Metanephros (tissue), 2 donors: Measurements from ENCODE around the gene HTR2B. TPM values are rescaled to one million over a fixed set of nuclear protein-coding genes. Genes with fewer than 3 reads are reported as not detected.

Experiments used
- small RNA-seq: library from RNA; depleted of rRNA; stranded (forward); fragments of <200 nt; gene quantifications from one replicate; pipeline ENCODE3, GENCODE V24; 2014; ENCODE audit warnings: low replicate concordance
- total RNA-seq: library from RNA; depleted of rRNA; stranded (reverse); fragments of >200 nt; gene quantifications from one replicate; pipeline ENCODE4 v1.2.3, GENCODE V29; 2014

Gene HTR2B
- total RNA-seq = 16.9 TPM

DNA sequence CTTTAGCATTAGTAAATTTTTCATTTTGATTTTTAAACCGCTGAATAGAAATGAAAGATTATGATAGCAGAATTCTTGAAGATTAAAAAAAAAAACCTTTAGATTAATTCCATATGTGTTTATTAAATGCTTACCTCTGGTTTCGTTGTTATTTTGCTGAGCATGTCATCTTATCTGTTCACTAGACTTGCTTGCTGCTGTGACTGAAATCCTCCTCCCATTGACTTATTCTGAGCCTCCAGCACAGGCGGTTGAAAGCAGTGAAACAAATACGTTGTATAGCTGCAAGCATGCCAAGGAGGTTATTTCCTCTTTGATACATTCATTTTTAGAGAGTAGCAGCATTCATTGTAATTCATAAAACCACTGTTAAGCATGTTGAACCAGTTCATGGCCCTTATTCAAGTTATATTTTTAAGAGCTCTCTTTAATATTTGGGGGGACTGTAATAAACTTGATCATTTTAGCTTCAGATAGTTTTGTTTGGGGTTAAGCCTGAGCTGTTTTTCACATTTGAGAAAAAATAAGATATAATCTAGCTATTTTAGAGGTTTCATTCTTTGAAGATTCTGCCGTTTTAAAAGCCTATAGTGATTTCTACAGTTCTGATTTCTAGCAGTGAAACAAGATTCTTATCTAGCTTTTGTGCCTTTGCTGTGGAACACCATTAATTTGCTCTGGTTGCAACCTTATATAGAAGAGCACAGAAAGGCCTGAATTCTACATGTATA is at the start of gene HTR2B:
Gene HTR2B (minus strand): TSS at position 205 of the 731 bp plus-strand sequence. CDS start 1,278 bp downstream, outside the sequence.

Small RNA genes within 50 kb of the gene (small RNA-seq; reads per million reads assigned to genes)
- not detected for gene RNU1-93P

Other genes starting within 250 kb of the HTR2B start
- gene GPR55, start 199.8 kb downstream of the HTR2B start, total RNA-seq = 0.18 TPM
- not detected for gene SPATA3, start 128.9 kb downstream of the HTR2B start, total RNA-seq
- gene C2orf72, start 87.5 kb downstream of the HTR2B start, total RNA-seq = 3.0 TPM
- 72.2 TPM for gene PSMD1, start 68.2 kb downstream of the HTR2B start, total RNA-seq
- 28.2 TPM for gene ARMC9, start 73.6 kb upstream of the HTR2B start, total RNA-seq